Activated naive CD8-positive, alpha-beta T cell (primary cell): ENCODE results near the gene TUB.

ENCODE experiments used
- H3K27ac Mint-ChIP-seq: one replicate; pipeline ENCODE4 v1.8.0; 2021; ENCODE audit warnings: mixed read lengths
- H3K27me3 Mint-ChIP-seq: one replicate; pipeline ENCODE4 v1.8.0; 2021; ENCODE audit warnings: mixed read lengths
- H3K36me3 Mint-ChIP-seq: one replicate; pipeline ENCODE4 v1.8.0; 2021; ENCODE audit warnings: mixed read lengths
- H3K4me1 Mint-ChIP-seq: one replicate; pipeline ENCODE4 v1.8.0; 2021; ENCODE audit warnings: low read depth, mixed read lengths
- H3K4me3 Mint-ChIP-seq: one replicate; pipeline ENCODE4 v1.8.0; 2021; ENCODE audit warnings: mild to moderate bottlenecking, mixed read lengths
- H3K9me3 Mint-ChIP-seq: one replicate; pipeline ENCODE4 v1.8.0; 2021; ENCODE audit warnings: low read depth, mixed read lengths

The TUB gene

DNA sequence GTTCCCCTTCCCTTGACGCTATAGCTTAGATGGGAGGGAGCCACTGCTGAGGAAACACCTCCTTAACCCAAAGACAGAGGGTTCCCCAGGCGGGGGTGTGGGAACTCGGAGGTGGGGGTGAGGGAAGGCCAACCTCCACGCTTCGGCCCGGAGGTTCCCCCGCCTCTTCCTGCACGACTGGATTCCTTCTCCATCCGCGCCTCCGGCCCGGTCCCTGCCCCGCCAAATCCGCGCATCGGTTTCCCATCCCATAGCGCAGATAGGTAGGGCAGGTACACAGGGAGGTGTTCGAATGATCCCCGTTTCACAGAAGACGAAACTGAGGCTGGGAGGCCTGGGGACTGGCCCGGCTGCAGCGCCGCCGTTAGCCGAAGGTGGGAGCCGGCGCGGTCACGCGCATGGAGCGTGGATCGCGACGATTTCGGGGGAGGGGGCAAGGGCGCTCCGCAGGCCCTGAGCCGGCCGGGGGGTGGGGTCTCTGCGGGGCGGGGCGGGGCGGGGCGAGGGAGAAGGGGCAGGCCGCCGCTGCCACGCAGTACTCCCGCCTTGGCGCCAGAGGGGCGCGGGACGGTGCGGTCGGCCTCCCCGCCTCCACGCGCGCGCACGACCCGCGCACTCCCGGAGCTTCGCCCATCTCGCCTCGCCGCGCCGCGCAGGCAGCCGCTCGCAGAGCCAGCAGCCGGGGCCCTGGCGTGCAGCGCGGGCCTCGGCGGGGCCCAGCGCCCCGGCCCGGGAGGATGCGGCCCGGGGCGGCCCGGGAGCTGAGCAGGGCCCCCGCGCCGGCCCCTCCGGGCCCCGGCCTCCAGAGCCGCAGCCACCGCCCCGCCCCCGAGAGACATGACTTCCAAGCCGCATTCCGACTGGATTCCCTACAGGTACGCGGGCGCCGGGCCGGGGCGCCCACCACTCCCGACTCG is at the start of gene TUB:
Gene TUB (plus strand): TSS at position 538 of the 917 bp plus-strand sequence. CDS start 300 bp downstream, at position 838.
- no peaks in the 10 kb centered on the region for H3K36me3 Mint-ChIP-seq
- H3K9me3 Mint-ChIP-seq, result no peaks in the 10 kb centered on the region
- no peak within 1 kb of the TSS for H3K27ac Mint-ChIP-seq
- peaks cover 7% of the 10 kb centered on the region for H3K4me1 Mint-ChIP-seq
- H3K27me3 Mint-ChIP-seq, result peaks cover 38% of the 10 kb centered on the region
- peak within 1 kb of the TSS; percentile 80 for H3K4me3 Mint-ChIP-seq

GRCh38 chr11:8031248-8032115 is 49.5 kb upstream of the TUB start:
- Mint-ChIP-seq H3K4me1 (peaks cover 6% of the 10 kb centered on the region), H3K36me3 (no peaks in the 10 kb centered on the region), H3K9me3 (no peaks in the 10 kb centered on the region), H3K4me3 (no peak overlapping the region), H3K27ac (no peak overlapping the region), H3K27me3 (peaks cover 16% of the 10 kb centered on the region)

DNA sequence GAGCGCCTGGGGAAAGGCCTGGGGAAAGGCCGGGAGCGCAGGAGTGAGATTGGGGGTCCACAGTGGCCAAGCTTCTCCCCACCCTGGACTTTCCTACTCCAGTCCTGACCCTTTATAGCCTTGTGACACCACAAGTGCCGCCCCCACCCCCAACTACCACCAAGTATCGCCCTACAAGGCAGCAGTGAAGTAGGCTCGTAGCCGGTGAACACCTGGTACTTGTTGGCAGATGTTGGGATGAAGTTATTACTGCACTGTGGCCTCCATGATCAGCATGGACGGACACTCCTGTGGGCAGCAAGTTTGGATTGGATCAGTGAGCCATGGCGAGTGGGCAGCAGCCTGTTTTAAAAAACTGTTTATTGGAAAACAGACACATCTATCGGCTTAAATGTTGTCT is 48.9 kb upstream of the TUB start:
- Mint-ChIP-seq H3K27ac (no peak overlapping the region), H3K27me3 (peaks cover 16% of the 10 kb centered on the region), H3K9me3 (no peaks in the 10 kb centered on the region), H3K36me3 (no peaks in the 10 kb centered on the region), H3K4me1 (peaks cover 6% of the 10 kb centered on the region), H3K4me3 (no peak overlapping the region)

DNA sequence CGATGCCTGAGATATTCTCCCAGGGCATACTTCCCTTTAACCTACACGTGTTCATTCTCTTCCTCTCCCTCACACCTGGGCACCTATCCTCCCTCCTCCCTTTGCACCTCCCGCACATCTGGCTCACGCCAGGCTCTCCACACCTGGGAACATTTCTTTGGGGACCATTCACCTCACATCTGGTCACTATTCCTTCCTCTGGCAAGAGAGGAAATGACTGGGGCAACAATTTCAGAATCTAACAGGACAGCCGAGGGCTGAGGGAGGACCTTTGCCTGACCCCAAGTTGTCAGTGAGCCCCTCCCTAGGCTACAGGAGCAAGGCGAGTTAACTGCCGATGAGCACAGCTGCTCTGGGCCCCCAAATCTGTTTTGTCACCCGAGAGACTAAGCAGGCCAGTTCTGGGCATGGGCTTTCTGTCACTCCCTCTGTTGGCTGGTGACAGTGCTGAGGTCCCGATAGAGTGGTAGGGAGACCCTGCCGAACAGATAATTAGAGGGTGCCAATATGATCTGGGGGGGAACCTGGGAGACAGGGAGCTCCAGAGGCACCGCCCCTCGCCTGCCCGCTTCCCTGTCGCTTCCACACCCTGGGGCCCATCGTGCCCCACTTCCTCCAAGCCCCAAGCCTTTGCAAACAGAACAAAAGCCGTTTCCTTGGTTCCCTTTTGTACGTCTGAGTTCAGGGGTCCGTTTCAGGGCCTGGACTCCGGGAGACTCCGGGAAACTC is 48.3 kb upstream of the TUB start:
- H3K27me3 Mint-ChIP-seq, result peaks cover 16% of the 10 kb centered on the region
- peaks cover 6% of the 10 kb centered on the region for H3K4me1 Mint-ChIP-seq
- H3K4me3 Mint-ChIP-seq, result no peak overlapping the region
- H3K9me3 Mint-ChIP-seq, result no peaks in the 10 kb centered on the region
- H3K27ac Mint-ChIP-seq, result no peak overlapping the region
- no peaks in the 10 kb centered on the region for H3K36me3 Mint-ChIP-seq

DNA sequence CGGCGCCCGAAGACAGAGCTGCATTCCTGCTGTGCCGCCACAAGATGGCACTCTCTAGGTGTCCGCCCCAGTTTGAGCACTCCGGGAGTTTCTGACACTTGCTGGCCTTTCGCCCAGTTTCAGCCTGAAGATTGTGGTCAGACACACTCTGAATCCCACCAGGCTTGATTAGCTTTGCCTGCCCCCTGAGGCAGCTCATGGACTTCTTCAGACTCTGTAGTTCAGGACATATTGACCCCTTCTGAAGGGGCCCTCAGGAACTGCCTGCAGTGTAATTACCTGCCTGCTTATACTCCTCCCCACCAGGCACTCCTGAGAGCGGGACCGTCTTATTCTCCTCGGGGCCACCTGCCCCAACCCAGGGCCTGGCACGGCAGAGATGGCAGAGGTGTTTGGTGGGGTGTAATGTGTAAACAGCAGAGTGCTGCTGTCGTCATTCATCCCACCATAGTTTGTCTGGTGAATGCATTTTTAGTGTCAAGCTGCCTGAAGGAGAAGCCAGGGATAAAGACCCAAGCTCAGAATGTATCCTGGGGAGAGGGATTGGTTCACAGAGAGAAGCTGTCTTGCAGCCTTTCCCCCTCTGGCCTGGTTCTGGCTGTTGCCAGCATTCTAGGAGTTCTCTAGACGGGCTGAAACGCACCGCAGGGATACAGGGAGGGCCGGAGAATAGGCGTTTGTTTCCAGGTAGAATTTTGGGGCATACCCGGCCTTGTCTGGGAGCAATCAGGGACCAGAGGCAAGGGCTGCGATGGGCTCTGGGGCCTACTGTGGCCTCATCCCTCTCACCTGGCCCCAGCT is 47.5 kb upstream of the TUB start:
- H3K4me1 Mint-ChIP-seq, result peaks cover 6% of the 10 kb centered on the region
- H3K27me3 Mint-ChIP-seq, result peaks cover 12% of the 10 kb centered on the region
- H3K27ac Mint-ChIP-seq, result no peak overlapping the region
- no peaks in the 10 kb centered on the region for H3K9me3 Mint-ChIP-seq
- no peaks in the 10 kb centered on the region for H3K36me3 Mint-ChIP-seq
- H3K4me3 Mint-ChIP-seq, result no peak overlapping the region

- Mint-ChIP-seq H3K9me3 (no peaks in the 10 kb centered on the region), H3K4me1 (peaks cover 6% of the 10 kb centered on the region), H3K27me3 (peaks cover 12% of the 10 kb centered on the region), H3K27ac (no peak overlapping the region), H3K36me3 (no peaks in the 10 kb centered on the region), H3K4me3 (no peak overlapping the region)
Observed at GRCh38 chr11:8034106-8034585, 46.9 kb upstream of the TUB start.

DNA sequence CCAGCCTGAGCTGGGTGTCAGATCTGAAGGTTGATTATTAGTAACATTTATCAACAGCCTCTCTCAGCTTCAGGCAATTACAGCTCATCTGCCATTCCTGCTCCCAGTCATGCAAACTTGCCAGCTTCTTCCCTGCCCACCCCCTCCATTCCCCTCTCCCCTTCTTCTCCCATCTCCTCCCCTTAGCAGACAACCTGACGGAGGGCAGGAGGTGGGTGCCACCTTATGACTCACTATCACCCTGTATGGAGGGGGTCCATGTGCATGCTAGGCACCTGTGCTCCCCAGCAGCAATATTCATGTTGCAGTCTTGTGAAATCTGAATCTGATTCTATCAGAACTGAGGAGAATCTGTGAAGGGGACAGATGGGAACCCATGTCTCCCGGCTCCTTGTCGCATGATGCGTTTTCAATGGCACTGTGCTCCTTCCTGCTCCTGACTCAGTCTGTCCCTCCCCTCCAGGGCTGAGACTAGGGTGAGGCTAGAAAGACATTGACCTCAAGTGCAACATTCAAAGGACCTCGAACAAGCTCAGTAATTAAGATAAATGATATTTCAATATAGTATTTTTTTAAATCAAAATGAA is 46.3 kb upstream of the TUB start:
- Mint-ChIP-seq H3K27me3 (peaks cover 12% of the 10 kb centered on the region), H3K4me3 (no peak overlapping the region), H3K4me1 (peaks cover 6% of the 10 kb centered on the region), H3K9me3 (no peaks in the 10 kb centered on the region), H3K36me3 (no peaks in the 10 kb centered on the region), H3K27ac (no peak overlapping the region)

DNA sequence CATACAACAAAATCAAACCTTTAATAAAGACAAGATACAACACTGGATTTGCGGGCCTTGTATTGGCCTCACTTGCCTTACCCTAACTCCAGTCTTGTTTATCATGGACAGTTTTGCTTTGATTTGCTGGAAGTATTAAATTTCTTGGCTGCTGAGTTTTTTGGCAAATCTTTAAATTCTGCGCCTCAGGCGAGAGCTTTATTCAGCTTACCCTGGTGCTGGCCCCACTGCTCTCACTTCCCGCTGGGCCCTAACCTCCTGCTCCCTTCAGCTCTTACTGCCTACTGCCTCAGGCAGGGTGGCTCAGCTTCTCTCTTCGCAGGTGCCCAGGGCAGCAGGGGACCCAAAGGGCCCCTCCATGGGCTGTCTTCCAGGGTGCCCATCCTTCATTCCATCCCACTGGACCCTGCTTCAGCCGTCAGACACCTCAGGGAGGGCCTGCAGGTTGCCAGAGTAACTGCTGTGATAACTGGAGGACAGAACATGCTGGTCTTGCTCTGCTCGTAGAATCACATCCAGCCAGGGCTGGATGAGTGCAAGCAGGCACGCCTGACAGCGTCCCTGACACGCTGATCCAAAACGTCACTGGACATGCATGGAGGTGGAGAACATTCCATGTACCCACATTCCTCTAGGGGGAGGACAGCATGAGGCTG is 45.7 kb upstream of the TUB start:
- Mint-ChIP-seq H3K27me3 (peaks cover 12% of the 10 kb centered on the region), H3K9me3 (no peaks in the 10 kb centered on the region), H3K4me1 (peaks cover 6% of the 10 kb centered on the region), H3K4me3 (no peak overlapping the region), H3K27ac (no peak overlapping the region), H3K36me3 (no peaks in the 10 kb centered on the region)

GRCh38 chr11:8036002-8036802 is 44.8 kb upstream of the TUB start:
- Mint-ChIP-seq H3K4me1 (peaks cover 6% of the 10 kb centered on the region), H3K27me3 (peaks cover 11% of the 10 kb centered on the region), H3K9me3 (no peaks in the 10 kb centered on the region), H3K27ac (no peak overlapping the region), H3K36me3 (no peaks in the 10 kb centered on the region), H3K4me3 (no peak overlapping the region)

DNA sequence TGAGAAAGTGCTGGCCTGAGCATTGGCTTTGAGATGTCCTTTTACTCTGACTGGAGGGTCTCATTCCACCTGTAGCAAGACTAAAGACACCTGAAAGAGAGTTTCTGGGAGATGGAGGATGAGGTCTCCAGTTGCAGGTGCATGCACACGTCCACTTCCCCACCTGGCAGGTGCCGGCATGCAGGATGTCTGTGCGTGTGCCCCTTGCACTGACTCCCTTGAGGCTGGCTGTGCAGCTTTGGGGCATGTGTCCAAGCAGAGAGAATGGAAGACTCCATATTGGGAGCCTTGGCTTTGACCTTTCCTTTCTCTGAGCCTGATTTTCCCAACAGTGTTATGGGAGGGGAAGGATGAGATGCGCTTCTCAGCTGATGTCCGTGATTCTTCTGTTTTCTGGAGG is 44.0 kb upstream of the TUB start:
- Mint-ChIP-seq H3K36me3 (no peaks in the 10 kb centered on the region), H3K4me1 (peaks cover 6% of the 10 kb centered on the region), H3K27me3 (peaks cover 11% of the 10 kb centered on the region), H3K4me3 (no peak overlapping the region), H3K27ac (no peak overlapping the region), H3K9me3 (no peaks in the 10 kb centered on the region)

DNA sequence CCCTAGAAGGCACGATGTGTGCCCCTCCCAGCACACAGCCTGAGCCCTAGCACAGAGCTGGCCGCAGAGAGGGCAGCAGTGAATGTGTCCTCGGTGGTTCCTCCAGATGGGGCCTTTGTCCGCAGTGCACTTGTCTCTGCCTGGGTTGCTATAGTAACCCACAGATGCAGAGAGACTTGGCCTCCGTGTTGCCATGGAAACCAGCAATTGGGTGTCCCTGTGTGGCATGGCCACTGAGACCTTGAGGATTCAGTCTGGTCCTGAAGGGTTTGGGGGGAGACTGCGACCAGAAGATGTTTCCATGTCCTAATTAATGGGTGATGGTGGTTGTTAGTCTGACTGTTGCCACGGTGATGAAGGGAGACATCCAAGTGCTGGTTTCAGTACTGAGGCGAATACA is 42.6 kb upstream of the TUB start:
- H3K9me3 Mint-ChIP-seq, result no peaks in the 10 kb centered on the region
- no peak overlapping the region for H3K27ac Mint-ChIP-seq
- peaks cover 2% of the 10 kb centered on the region for H3K4me1 Mint-ChIP-seq
- peaks cover 2% of the 10 kb centered on the region for H3K27me3 Mint-ChIP-seq
- H3K36me3 Mint-ChIP-seq, result no peaks in the 10 kb centered on the region
- no peak overlapping the region for H3K4me3 Mint-ChIP-seq

DNA sequence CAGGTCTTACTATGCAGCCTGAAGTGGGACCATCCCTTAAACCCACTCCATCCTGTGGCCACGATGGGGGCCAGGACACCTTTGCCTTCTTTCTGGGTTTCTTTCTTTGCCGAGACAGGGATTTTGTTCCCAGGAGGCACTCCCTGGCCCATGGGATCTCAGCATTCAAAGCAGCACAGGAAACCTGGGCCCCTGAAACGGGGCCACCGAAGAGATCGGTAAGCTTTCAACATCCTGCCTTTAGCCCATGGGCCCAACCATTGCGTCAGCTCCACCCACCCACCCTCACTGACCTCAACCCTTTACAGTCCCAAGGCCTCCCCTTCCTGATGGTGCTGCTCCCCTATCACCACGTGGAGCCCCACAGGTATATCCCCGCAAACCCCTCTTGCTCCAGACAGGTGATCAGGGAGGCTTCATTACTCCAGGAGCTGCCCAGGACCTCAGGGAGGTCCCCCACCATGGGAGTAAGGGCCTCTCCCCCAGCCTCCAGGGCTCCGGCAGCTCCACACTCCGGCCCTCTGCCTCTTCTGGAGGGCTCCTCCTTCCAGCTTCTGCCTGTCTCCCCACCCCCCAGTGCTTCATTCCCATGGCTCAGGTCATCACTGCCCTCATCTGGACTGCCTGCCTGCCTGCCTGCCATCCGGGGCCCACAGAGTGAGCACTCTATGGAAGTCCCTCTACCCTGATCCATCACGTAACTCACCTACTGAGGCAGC is 42.0 kb upstream of the TUB start:
- no peaks in the 10 kb centered on the region for H3K4me1 Mint-ChIP-seq

More for the DNA sequence above, 42.0 kb upstream of the TUB start:
- H3K4me3 Mint-ChIP-seq, result no peak overlapping the region
- no peak overlapping the region for H3K27ac Mint-ChIP-seq
- no peaks in the 10 kb centered on the region for H3K9me3 Mint-ChIP-seq
- no peaks in the 10 kb centered on the region for H3K36me3 Mint-ChIP-seq
- H3K27me3 Mint-ChIP-seq, result no peaks in the 10 kb centered on the region
